GM23338 (cell line): ENCODE data around the gene ABHD17A. TPM values are rescaled to one million over a fixed set of nuclear protein-coding genes. Genes with fewer than 3 reads are reported as not detected.

ENCODE experiments used
- CTCF ChIP-seq, 2 experiments: fragments of 200-600 bp in 1 of 2; sonication (generic) in 1 of 2; conservative IDR thresholded peaks; 2 replicates each; pipeline versions ENCODE4 v1.5.1 to v1.6.1; 2016 to 2017; ENCODE audit warnings: antibody characterized with exemption in 2 of 2, low read depth in 2 of 2, mild to moderate bottlenecking in 2 of 2, moderate library complexity in 1 of 2
- EZH2 ChIP-seq: fragments of 200-600 bp; sonication (generic); IDR thresholded peaks from one replicate; pipeline ENCODE4 v1.8.0; 2017; ENCODE audit warnings: antibody characterized with exemption, mild to moderate bottlenecking, low read depth; ENCODE audit not compliant: unreplicated experiment
- POLR2AphosphoS5 ChIP-seq: IDR thresholded peaks from 2 replicates; pipeline ENCODE4 v1.6.1; 2016; ENCODE audit warnings: antibody characterized with exemption, low read depth
- ZNF114 ChIP-seq: fragments of 250-450 bp; sonication (Bioruptor Pico); IDR thresholded peaks from 2 replicates; pipeline ENCODE4 v1.5.0; 2020; ENCODE audit warnings: mild to moderate bottlenecking, moderate library complexity
- ZNF331 ChIP-seq: fragments of 250-450 bp; sonication (Bioruptor Pico); IDR thresholded peaks from 2 replicates; pipeline ENCODE4 v1.5.0; 2020; ENCODE audit warnings: low read depth, mild to moderate bottlenecking, moderate library complexity
- ZNF462 ChIP-seq: fragments of 250-450 bp; sonication (Bioruptor Pico); IDR thresholded peaks from 2 replicates; pipeline ENCODE4 v1.5.0; 2020; ENCODE audit warnings: mild to moderate bottlenecking, moderate library complexity
- polyA plus RNA-seq: library from polyadenylated mRNA; unstranded; fragments of >200 nt; fragmentation: Nextera tagmentation; extraction: Ambion mirVana; gene quantifications from 2 replicates; pipeline ENCODE4 v1.2.1, GENCODE V29; 2016
- total RNA-seq: library from RNA; depleted of rRNA; stranded (reverse); fragments of >200 nt; shearing (Covaris generic); gene quantifications from 2 replicates; pipeline ENCODE4 v1.2.3, GENCODE V29; 2014

ABHD17A gene
- total and polyA plus RNA-seq, 2 experiments from 2014 or later = 34.2 to 99.9 TPM

- no peak for TF ChIP-seq ZNF462 (CRISPR knock-in tag)
- no peak for TF ChIP-seq POLR2AphosphoS5
- no peak for TF ChIP-seq EZH2
- no peak for TF ChIP-seq ZNF331
- TF ChIP-seq CTCF (conservative IDR thresholded peaks at IDR 0.05; ENCODE audit: low read depth in 2 of 2) = no peak
- TF ChIP-seq ZNF114 (CRISPR knock-in tag) = no peak
These were observed 22.5 kb upstream of the ABHD17A start (continued) for GRCh38 chr19:1907563-1908363.
